GM12874 (cell line): ENCODE data around the gene POLG.

Experiments
- TF ChIP-seq, protein P1 (sequence below): IDR thresholded peaks from 2 replicates; pipeline ENCODE4 v1.5.1; 2011; ENCODE audit warnings: low read depth, mild to moderate bottlenecking, control low read depth, low read length, moderate library complexity; ENCODE audit not compliant: insufficient read depth

Gene POLG

DNA sequence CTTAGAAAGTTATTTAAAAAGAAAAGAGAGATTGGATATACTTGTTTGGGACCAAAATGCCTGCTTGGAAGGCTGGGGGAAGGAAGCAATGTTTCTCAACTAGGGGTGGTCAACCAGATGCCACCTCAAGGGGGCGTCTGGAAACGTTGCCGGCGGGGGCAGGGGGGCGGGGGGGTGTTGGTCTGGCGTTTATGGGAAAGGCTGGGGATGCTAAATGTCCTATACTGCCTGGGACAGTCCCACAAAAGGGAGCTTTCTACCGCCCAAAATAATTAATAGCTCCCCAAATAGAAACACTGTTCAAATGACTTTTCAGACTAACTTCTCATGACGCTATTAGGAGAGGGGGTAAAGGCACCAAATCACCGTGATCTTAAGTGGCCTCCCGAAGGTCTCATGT is 2.2 kb downstream of the POLG start:
- TF ChIP-seq, protein P1, sequence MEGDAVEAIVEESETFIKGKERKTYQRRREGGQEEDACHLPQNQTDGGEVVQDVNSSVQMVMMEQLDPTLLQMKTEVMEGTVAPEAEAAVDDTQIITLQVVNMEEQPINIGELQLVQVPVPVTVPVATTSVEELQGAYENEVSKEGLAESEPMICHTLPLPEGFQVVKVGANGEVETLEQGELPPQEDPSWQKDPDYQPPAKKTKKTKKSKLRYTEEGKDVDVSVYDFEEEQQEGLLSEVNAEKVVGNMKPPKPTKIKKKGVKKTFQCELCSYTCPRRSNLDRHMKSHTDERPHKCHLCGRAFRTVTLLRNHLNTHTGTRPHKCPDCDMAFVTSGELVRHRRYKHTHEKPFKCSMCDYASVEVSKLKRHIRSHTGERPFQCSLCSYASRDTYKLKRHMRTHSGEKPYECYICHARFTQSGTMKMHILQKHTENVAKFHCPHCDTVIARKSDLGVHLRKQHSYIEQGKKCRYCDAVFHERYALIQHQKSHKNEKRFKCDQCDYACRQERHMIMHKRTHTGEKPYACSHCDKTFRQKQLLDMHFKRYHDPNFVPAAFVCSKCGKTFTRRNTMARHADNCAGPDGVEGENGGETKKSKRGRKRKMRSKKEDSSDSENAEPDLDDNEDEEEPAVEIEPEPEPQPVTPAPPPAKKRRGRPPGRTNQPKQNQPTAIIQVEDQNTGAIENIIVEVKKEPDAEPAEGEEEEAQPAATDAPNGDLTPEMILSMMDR = peak; percentile 46; the same call in 1 of the 2 replicates

DNA sequence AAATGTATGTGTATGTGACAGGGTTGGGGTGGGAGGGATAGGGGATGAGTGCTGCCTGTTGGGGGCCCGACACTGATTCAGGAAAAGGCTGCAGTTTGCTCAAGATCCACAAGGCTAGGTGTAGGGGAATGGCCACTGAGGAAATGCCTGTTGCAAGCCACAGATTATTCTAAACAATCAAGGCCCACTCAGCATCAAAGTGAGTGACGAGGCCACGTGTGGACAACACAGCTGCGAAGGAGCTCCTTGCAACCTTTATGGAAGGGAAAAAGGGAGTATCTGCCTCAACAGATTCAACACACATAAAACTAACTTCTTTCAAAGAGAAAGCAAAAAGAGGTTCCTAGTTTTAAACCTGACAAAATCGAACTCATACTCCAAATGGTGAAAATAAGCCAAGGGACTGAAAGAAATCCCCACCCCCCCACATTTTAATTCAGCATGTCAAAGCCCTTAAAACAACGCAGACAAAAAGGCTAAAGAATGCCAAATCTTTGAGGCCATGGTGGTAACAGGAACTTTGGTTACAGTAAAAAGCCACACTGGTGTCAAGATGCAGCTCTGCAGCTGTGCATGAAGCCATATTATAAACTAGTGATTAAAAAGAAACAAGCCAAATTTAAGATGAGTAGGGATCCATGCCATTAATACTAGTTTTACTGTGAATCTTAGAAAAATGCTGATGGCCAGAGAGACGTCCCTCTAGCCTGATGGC is 3.6 kb downstream of the POLG start:
- TF ChIP-seq, protein P1 = no peak

DNA sequence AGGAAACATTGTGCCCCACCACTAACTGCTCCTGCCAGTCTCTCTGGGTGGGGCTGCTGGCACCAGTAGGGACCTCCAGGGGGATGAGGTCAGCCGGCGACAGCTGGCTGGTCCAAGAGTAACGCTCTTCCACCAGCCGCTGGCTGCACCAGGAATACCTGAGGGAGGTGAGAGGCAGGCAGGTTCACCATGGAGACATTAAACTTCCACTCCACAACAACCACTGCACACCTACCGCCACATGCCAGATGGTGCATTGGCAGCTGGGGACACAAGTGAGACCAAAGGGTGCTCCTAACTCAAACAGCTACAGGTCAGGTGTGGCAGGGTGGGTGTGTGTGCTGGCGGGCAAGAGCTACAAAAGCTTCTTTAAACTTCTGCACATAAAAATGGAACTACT is 4.5 kb downstream of the POLG start:
- TF ChIP-seq, protein P1 = no peak

DNA sequence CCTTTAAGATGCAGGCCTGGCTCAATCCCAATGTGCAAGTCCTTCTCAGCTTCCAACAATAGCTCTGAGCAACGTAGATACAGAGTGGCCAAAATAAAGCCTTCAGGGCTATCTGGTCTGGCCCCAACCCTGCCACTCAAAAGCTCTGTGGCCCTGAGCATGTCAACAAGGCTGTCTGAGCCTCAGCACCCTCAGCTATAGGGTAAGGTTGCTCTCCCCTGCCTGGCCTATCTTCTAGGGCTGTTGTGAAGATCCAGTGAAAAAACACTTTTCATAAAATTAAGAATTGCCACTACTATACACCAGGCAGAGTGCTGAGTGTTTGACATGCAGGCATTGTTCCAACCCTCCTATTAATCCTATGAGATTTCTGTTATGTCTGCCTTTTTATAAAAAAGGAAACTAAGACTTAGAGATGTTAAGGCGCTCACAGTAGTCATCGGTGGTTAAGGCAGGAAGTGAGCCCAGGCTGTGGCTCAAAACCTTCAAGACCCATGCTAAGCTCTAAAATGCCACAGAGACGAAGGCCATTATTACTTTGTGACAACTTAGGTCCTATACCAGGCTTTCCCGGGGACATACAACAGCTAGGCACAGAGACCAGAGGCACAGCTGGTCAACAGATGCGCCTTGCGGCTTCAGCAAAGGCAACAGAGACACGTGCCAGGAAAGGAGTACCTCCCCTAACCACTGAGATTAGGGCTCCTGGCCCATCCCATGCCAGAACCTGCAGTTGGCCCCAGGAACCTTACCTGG is 5.1 kb downstream of the POLG start:
- TF ChIP-seq, protein P1 = no peak

DNA sequence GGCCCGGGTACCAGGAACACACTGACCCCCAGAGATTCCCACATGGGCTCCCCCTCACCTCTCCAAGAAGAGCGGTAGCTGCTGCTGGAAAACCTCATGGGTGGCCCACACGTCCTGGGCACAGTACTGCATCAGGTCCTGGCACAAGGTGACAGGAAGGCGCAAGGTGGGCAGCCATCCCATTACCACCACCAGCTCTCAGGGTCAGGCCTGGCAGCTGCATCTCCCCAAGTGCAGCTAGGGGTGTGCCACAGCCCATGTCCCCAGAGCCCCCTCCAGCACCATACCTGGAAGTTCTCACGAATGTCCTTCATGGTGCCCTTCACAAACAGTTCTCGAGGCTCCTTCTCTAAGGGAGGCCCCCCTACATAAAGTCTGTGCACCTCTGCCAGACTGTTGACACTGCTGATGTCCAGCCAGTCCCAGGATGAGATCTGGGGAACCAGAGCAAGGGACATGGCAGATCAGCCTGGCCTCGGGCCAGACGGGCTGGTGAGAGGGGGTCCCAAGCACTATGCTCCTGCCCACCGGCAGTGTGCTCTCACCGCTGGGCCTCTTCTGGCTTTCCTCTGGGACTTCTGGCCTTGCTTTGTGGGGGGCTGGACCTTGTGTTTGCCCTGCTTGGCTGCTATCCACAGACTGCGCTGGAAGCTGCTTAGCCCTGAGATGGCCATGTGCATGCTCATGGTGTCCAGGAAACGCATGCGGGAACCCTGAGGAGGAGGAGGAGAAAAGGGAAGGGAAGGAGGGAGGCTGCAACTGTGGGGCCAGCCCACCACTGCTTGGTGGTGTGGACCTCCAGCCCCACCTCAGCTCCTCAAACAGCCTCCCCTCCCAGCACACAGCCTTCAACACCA is 6.0 kb downstream of the POLG start:
- TF ChIP-seq, protein P1 = no peak

DNA sequence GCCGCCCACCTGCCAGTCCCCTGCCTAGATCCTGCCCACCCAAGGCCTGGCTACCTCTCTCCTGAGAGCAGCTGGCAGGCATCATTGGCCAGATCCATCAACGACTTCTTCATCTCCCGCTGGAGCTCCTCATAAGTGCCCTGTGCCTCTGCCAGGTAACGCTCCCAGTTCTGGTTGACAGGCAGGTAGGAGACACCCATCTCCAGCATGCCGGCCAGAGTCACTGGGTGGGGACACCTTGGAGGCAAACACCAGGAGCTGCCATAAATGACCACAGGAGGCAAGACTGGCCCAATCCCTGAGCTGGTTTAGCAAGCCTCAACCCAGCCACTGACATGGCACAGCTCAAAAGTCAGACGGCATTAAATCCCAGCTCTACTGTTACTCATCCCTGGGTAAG is 7.5 kb downstream of the POLG start:
- TF ChIP-seq, protein P1 = no peak

DNA sequence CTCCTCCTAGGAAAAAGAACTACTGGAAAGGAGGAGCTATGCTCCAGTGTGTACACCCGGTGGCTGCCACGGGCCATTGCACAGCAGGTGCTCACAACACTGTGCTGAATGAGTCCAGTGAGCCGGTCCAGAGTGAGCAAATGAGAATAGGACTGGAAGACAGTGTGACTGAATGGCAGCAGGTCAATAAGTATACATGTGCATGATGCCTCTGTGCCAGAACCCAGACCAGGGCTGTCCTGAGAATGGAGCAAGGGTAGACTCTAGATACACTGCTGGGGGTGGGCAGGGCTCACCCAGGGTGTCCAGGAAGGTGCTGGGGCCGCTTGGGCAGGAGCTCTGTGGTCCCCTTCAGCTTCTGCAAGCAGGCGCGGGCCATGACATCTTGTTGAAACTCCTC is 8.3 kb downstream of the POLG start:
- TF ChIP-seq, protein P1 = no peak
